ENCODE data around the gene ELF1. TPM values are rescaled to one million over a fixed set of nuclear protein-coding genes. Genes with fewer than 3 reads are reported as not detected.
"Not testable (repeated sequence)": the region's sequence is repeated elsewhere in the genome, so short reads cannot be mapped to it uniquely, and the experiment has no call there.

ELF1 gene
- total RNA-seq, 4 donors from 2014 or later: 54.6 to 118 (median 98.6) TPM

GRCh38 chr13:40979232-40979631, 39.9 kb downstream of the ELF1 start:
- TF ChIP-seq EP300 (IDR thresholded peaks at IDR 0.05) (no peak), CTCF (IDR thresholded peaks at IDR 0.05) (no peak), POLR2A (IDR thresholded peaks at IDR 0.05) (no peak)
- no peak overlapping the region for H3K27ac ChIP-seq
- no peaks in the 10 kb centered on the region for H3K36me3 ChIP-seq
- no peaks in the 10 kb centered on the region for H3K9me3 ChIP-seq
- H3K27me3 ChIP-seq: no peaks in the 10 kb centered on the region
- H3K4me3 ChIP-seq: peak overlapping the region in 1 of 4 donors; percentile 39
- H3K4me1 ChIP-seq: peaks cover 0 to 82% (median 33%) of the 10 kb centered on the region in 4 donors
- WGBS, 2 donors: 83 to 94% methylated on average over 3 of the region's 3 CpGs
- DNase-seq (ENCODE audit: low spot score in 2 of 2): no peak

DNA sequence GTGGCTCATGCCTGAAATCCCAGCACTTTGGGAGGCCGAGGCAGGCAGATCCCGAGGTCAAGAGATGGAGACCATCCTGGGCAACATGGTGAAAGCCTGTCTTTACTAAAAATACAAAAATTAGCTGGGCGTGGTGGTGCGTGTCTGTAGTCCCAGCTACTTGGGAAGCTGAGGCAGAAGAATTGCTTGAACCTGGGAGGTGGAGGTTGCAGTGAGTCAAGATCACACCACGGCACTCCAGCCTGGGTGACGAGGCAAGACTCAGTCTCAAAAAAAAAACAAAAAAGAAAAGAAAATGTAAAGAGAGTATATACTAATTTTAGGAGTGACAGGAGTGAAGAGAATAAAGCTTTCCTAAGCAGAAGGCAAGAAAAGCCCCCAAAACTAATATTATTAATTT, 41.0 kb downstream of the ELF1 start:
- not testable (repeated sequence) for DNase-seq (ENCODE audit: low spot score in 2 of 2); H3K4me3 ChIP-seq; H3K27ac ChIP-seq; H3K27me3 ChIP-seq; H3K9me3 ChIP-seq; H3K36me3 ChIP-seq
- H3K4me1 ChIP-seq: peaks cover 0 to 82% (median 35%) of the 10 kb centered on the region in 4 donors
- 65 to 87% methylated on average over 6 of the region's 6 CpGs for WGBS, 2 donors

- no peaks in the 10 kb centered on the region for H3K9me3 ChIP-seq
- DNase-seq (ENCODE audit: low spot score in 2 of 2): no peak
- no peak for TF ChIP-seq CTCF (IDR thresholded peaks at IDR 0.05)
- no peak for TF ChIP-seq POLR2A (IDR thresholded peaks at IDR 0.05)
- no peak for TF ChIP-seq EP300 (IDR thresholded peaks at IDR 0.05)
- no peaks in the 10 kb centered on the region for H3K27me3 ChIP-seq
- H3K27ac ChIP-seq: no peak overlapping the region
- peaks cover 0 to 88% (median 51%) of the 10 kb centered on the region in 4 donors for H3K4me1 ChIP-seq
- no peaks in the 10 kb centered on the region for H3K36me3 ChIP-seq
- no peak overlapping the region for H3K4me3 ChIP-seq
These were observed 43.7 kb downstream of the ELF1 start for GRCh38 chr13:40975441-40975840.

- 43 to 49% methylated on average over 4 of the region's 4 CpGs for WGBS, 2 donors
- no peaks in the 10 kb centered on the region for H3K27me3 ChIP-seq
- H3K36me3 ChIP-seq: no peaks in the 10 kb centered on the region
- TF ChIP-seq EP300 (IDR thresholded peaks at IDR 0.05): no peak
- no peak for TF ChIP-seq POLR2A (IDR thresholded peaks at IDR 0.05)
- peak; percentile 22 to 50 (median 25) for TF ChIP-seq CTCF (IDR thresholded peaks at IDR 0.05)
- H3K4me3 ChIP-seq: no peak overlapping the region
- DNase-seq (ENCODE audit: low spot score in 2 of 2): no peak
- no peak overlapping the region for H3K27ac ChIP-seq
- H3K9me3 ChIP-seq: no peaks in the 10 kb centered on the region
- H3K4me1 ChIP-seq: peaks cover 0 to 89% (median 54%) of the 10 kb centered on the region in 4 donors
These were observed 44.4 kb downstream of the ELF1 start for GRCh38 chr13:40974460-40975407.

- H3K27ac ChIP-seq: no peak overlapping the region
- peaks cover 0 to 100% (median 60%) of the 10 kb centered on the region in 4 donors for H3K4me1 ChIP-seq
- no peak for DNase-seq (ENCODE audit: low spot score in 2 of 2)
- 73 to 75% methylated on average over 1 of the region's 1 CpG for WGBS, 2 donors
- no peak overlapping the region for H3K4me3 ChIP-seq
- TF ChIP-seq CTCF (IDR thresholded peaks at IDR 0.05) (no peak), EP300 (IDR thresholded peaks at IDR 0.05) (no peak), POLR2A (IDR thresholded peaks at IDR 0.05) (no peak)
- no peaks in the 10 kb centered on the region for H3K36me3 ChIP-seq
- no peaks in the 10 kb centered on the region for H3K27me3 ChIP-seq
- H3K9me3 ChIP-seq: no peaks in the 10 kb centered on the region
These were observed 45.7 kb downstream of the ELF1 start for GRCh38 chr13:40973409-40973808.

All from tibial nerve (tissue), 4 donors.